Colonic mucosa (tissue), 4 donors: ENCODE measurements around the gene TRABD2A. TPM values are rescaled to one million over a fixed set of nuclear protein-coding genes. Genes with fewer than 3 reads are reported as not detected.

Source experiments
- DNase-seq: peaks from one replicate; pipeline ENCODE4 v3.0.0-alpha.2; 2020
- H3K27ac ChIP-seq: fragments of 200-600 bp; one replicate; pipeline ENCODE4 v1.8.0; 2021
- H3K27me3 ChIP-seq: fragments of 200-600 bp; one replicate; pipeline ENCODE4 v1.8.0; 2021
- H3K36me3 ChIP-seq: fragments of 200-600 bp; one replicate; pipeline ENCODE4 v1.8.0; 2021
- H3K4me1 ChIP-seq: fragments of 200-600 bp; one replicate; pipeline ENCODE4 v1.8.0; 2021; ENCODE audit warnings: mild to moderate bottlenecking
- H3K4me3 ChIP-seq: fragments of 200-600 bp; one replicate; pipeline ENCODE4 v1.8.0; 2021
- H3K9ac ChIP-seq, 2 donors: one replicate each; pipeline ENCODE4 v1.7.0; 2013; ENCODE audit warnings: control low read depth in 2 of 2, low read depth in 2 of 2, low read length in 2 of 2
- H3K9me3 ChIP-seq: fragments of 200-600 bp; one replicate; pipeline ENCODE4 v1.8.0; 2021
- CTCF ChIP-seq: fragments of 200-600 bp; IDR thresholded peaks from one replicate; pipeline ENCODE4 v1.8.0; 2022; ENCODE audit warnings: antibody characterized with exemption, mild to moderate bottlenecking
- intact Hi-C: fragments of 100-400 bp; cut with DNase I; formaldehyde crosslinking; loops from one replicate; pipeline ENCODE4 v1.14.1; 2022
- total RNA-seq, 2 donors: library from RNA; stranded (reverse); fragmentation: NEBNext Ultra II Directional in 1 of 2; extraction: Animal tissue kit (Norgen Biotek cat#: 25700) in 1 of 2; gene quantifications; one replicate each; pipeline ENCODE4 v1.2.1, GENCODE V29; 2021
- donor health status: healthy.
- donor health status: DM: no; HTN: no; CAD: no.
- donor health status: DM: no; HTN: no; CAD: no.

The TRABD2A gene
- total RNA-seq, 2 donors from 2014 or later = 88.1 to 158 TPM

GRCh38 chr2:84823229-84823628, 57.7 kb downstream of the TRABD2A start:
- Histone ChIP-seq H3K36me3 (no peaks in the 10 kb centered on the region), H3K4me3 (no peak overlapping the region), H3K9me3 (no peaks in the 10 kb centered on the region), H3K27ac (no peak overlapping the region), H3K9ac (no peak overlapping the region), H3K4me1 (no peaks in the 10 kb centered on the region), H3K27me3 (no peaks in the 10 kb centered on the region)
- intact Hi-C loops = no loop called here
- no peak for DNase-seq
- TF ChIP-seq CTCF = no peak

DNA sequence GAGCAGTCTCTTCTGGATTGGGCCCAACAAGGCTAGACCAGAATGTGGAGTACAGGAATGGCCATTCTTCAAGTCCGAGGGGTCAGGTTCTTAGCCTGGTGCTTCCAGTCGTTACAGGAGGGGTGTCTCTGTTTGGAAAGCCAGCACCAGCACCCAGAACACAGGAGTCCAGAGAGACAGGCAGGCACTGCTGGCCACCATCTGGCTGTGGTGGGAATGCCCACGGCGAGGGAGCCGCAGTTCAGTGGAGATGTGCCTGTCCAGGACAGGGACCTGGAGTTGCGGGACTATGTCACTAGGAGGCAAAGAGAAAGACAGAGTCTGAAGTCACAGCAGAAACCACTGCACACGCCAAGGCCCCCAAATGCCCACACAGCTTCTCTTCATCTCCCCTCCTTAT, 59.1 kb downstream of the TRABD2A start:
- no peak overlapping the region for H3K4me3 ChIP-seq
- H3K27ac ChIP-seq = no peak overlapping the region
- no peak for TF ChIP-seq CTCF
- no peaks in the 10 kb centered on the region for H3K9me3 ChIP-seq
- DNase-seq = no peak
- no peaks in the 10 kb centered on the region for H3K4me1 ChIP-seq
- intact Hi-C loops = no loop called here
- H3K27me3 ChIP-seq = no peaks in the 10 kb centered on the region
- H3K36me3 ChIP-seq = no peaks in the 10 kb centered on the region
- H3K9ac ChIP-seq = no peak overlapping the region

DNA sequence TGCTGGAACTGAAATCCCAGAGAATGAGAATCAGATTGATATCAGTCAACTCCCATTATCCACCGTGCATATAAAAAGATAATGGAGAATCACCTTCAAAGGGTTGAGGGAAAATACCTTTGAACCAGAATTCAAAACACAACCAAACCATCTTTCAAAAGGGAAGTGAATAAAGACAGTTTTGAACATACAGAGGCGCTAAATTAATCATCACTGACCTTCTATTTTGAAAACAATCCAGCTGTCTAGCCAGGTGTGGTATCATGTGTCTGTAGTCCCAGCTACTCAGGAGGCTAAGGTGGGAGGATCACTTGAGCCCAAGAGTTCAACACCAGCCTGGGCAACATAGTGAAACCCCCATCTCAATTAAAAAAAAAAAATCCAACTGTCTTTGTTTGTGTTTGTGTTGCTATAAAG, 63.6 kb downstream of the TRABD2A start:
- H3K36me3 ChIP-seq = no peaks in the 10 kb centered on the region
- H3K4me1 ChIP-seq = no peaks in the 10 kb centered on the region
- H3K27ac ChIP-seq = no peak overlapping the region
- no peak for TF ChIP-seq CTCF
- no peak for DNase-seq
- H3K4me3 ChIP-seq = no peak overlapping the region
- H3K9ac ChIP-seq = no peak overlapping the region
- no peaks in the 10 kb centered on the region for H3K27me3 ChIP-seq
- intact Hi-C loops = no loop called here
- no peaks in the 10 kb centered on the region for H3K9me3 ChIP-seq

GRCh38 chr2:84816426-84817026, 64.4 kb downstream of the TRABD2A start:
- Histone ChIP-seq H3K27ac (no peak overlapping the region), H3K36me3 (no peaks in the 10 kb centered on the region), H3K4me1 (no peaks in the 10 kb centered on the region), H3K27me3 (no peaks in the 10 kb centered on the region), H3K9me3 (no peaks in the 10 kb centered on the region), H3K9ac (no peak overlapping the region), H3K4me3 (no peak overlapping the region)
- TF ChIP-seq CTCF = no peak
- DNase-seq = no peak
- intact Hi-C loops = no loop called here

GRCh38 chr2:84815146-84815545, 65.7 kb downstream of the TRABD2A start:
- no peak for DNase-seq
- no peak for TF ChIP-seq CTCF
- Histone ChIP-seq H3K4me3 (no peak overlapping the region), H3K36me3 (no peaks in the 10 kb centered on the region), H3K9me3 (no peaks in the 10 kb centered on the region), H3K27me3 (no peaks in the 10 kb centered on the region), H3K27ac (no peak overlapping the region), H3K9ac (no peak overlapping the region), H3K4me1 (no peaks in the 10 kb centered on the region)
- intact Hi-C loops = no loop called here
